Uterus (tissue), 4 donors: Measurements from ENCODE around the gene GATA3. TPM values are rescaled to one million over a fixed set of nuclear protein-coding genes. Genes with fewer than 3 reads are reported as not detected.

Source experiments
- DNase-seq, 2 donors: peaks; one replicate each; pipeline ENCODE4 v3.0.0-alpha.2; 2019 to 2020
- H3K27ac ChIP-seq, 2 donors: fragments of 200-600 bp; sonication (generic); 1 replicate in 1 of 2; 2 replicates in 1 of 2; pipeline ENCODE4 v1.5.1; 2016 to 2018
- H3K27me3 ChIP-seq, 2 donors: fragments of 200-600 bp; sonication (generic); one replicate each; pipeline ENCODE4 v1.5.1; 2018 to 2019; ENCODE audit warnings: control low read depth in 1 of 2
- H3K36me3 ChIP-seq, 2 donors: fragments of 200-600 bp; sonication (generic); one replicate each; pipeline ENCODE4 v1.5.1; 2019; ENCODE audit warnings: control low read depth in 1 of 2
- H3K4me1 ChIP-seq, 2 donors: fragments of 200-600 bp; sonication (generic); one replicate each; pipeline ENCODE4 v1.5.1; 2018 to 2019; ENCODE audit warnings: control low read depth in 1 of 2
- H3K4me3 ChIP-seq, 2 donors: fragments of 200-600 bp; sonication (generic); 1 replicate in 1 of 2; 2 replicates in 1 of 2; pipeline ENCODE4 v1.5.1; 2018 to 2019; ENCODE audit warnings: mild to moderate bottlenecking in 1 of 2
- H3K9me3 ChIP-seq, 2 donors: fragments of 200-600 bp; sonication (generic); one replicate each; pipeline ENCODE4 v1.5.1; 2019; ENCODE audit warnings: control low read depth in 1 of 2
- POLR2A ChIP-seq, 2 donors: fragments of 450-650 bp; IDR thresholded peaks; one replicate each; pipeline ENCODE4 v1.6.1; 2016; ENCODE audit warnings: antibody characterized with exemption in 2 of 2, mild to moderate bottlenecking in 1 of 2, moderate library complexity in 1 of 2
- intact Hi-C: fragments of 100-400 bp; cut with DNase I; formaldehyde crosslinking; loops from one replicate; pipeline ENCODE4 v1.15.1; 2023; ENCODE audit warnings: low total_unique reads
- total RNA-seq, 4 donors: library from RNA; depleted of rRNA in 3 of 4; stranded (reverse); fragments of >200 nt in 3 of 4; gene quantifications; one replicate each; pipeline versions ENCODE4 v1.1.0 to v1.2.4, GENCODE V29; 2014 to 2023
- TF ChIP-seq, protein P1 (sequence below), 4 experiments: fragments of 200-600 bp in 2 of 4; fragments of 450-650 bp in 2 of 4; sonication (generic) in 2 of 4; IDR thresholded peaks; one replicate each; pipeline ENCODE4 v1.5.1; 2016 to 2019; ENCODE audit warnings: antibody characterized with exemption in 4 of 4, mild to moderate bottlenecking in 2 of 4, moderate library complexity in 1 of 4
- donor health status: DM: yes; HTN: yes; CAD: no.

The GATA3 gene
- total RNA-seq, 4 donors from 2014 or later = 0.28 to 2.1 TPM; not detected in 2

DNA sequence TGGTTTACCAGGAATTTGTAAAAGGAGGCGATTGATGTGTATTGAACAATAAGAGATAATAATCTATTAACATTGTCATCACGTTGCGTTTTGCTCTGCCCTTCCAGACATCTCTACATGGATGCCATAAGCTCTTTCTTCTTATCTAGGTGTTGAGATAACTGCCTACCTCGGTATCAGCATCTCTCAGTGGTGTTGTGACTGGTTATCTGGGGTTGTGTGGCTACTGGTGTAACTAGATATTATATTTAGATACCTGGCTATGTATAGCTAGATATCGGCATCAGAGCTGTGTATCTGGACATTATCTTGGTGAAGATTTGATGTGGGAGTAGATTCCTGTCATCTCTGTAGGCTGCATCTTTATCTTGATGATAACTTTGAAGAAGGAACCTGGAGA, 17.2 kb downstream of the GATA3 start:
- H3K27ac ChIP-seq = no peak overlapping the region

DNA sequence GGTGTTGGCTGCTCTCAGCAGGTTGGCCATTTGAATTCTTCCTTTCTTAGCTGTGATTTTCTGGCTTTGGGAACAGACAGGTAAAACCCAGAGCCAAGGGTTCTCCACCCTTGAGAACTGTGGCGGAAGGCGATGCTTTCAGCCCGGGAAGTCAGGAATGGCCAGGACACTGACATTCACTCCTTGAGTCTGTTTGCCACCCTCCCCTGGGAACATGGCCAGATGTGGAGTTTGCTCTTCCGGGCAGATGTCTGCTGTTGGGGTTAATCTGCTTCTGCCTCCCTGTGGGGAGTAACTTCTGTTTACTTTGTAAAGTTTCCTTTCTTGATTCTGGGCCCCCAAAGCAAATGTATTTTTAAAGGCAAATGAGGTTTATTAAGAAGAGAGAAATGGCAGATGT, 17.7 kb downstream of the GATA3 start:
- Histone ChIP-seq H3K27me3 (no peaks in the 10 kb centered on the region), H3K4me1 (no peaks in the 10 kb centered on the region), H3K9me3 (no peaks in the 10 kb centered on the region), H3K4me3 (no peak overlapping the region), H3K27ac (no peak overlapping the region), H3K36me3 (no peaks in the 10 kb centered on the region)
- no peak for TF ChIP-seq POLR2A (IDR thresholded peaks at IDR 0.05)
- TF ChIP-seq, protein P1, sequence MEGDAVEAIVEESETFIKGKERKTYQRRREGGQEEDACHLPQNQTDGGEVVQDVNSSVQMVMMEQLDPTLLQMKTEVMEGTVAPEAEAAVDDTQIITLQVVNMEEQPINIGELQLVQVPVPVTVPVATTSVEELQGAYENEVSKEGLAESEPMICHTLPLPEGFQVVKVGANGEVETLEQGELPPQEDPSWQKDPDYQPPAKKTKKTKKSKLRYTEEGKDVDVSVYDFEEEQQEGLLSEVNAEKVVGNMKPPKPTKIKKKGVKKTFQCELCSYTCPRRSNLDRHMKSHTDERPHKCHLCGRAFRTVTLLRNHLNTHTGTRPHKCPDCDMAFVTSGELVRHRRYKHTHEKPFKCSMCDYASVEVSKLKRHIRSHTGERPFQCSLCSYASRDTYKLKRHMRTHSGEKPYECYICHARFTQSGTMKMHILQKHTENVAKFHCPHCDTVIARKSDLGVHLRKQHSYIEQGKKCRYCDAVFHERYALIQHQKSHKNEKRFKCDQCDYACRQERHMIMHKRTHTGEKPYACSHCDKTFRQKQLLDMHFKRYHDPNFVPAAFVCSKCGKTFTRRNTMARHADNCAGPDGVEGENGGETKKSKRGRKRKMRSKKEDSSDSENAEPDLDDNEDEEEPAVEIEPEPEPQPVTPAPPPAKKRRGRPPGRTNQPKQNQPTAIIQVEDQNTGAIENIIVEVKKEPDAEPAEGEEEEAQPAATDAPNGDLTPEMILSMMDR (IDR thresholded peaks at IDR 0.05) = no peak
- intact Hi-C loops = no loop called here
- DNase-seq = no peak

More for the DNA sequence above, 17.2 kb downstream of the GATA3 start:
- DNase-seq = no peak
- intact Hi-C loops = no loop called here
- Histone ChIP-seq H3K4me3 (no peak overlapping the region), H3K36me3 (no peaks in the 10 kb centered on the region), H3K4me1 (no peaks in the 10 kb centered on the region), H3K9me3 (no peaks in the 10 kb centered on the region), H3K27me3 (peaks cover 0 to 3% of the 10 kb centered on the region in 2 donors)
- TF ChIP-seq POLR2A (IDR thresholded peaks at IDR 0.05) = no peak
- TF ChIP-seq, protein P1 (IDR thresholded peaks at IDR 0.05) = no peak

DNA sequence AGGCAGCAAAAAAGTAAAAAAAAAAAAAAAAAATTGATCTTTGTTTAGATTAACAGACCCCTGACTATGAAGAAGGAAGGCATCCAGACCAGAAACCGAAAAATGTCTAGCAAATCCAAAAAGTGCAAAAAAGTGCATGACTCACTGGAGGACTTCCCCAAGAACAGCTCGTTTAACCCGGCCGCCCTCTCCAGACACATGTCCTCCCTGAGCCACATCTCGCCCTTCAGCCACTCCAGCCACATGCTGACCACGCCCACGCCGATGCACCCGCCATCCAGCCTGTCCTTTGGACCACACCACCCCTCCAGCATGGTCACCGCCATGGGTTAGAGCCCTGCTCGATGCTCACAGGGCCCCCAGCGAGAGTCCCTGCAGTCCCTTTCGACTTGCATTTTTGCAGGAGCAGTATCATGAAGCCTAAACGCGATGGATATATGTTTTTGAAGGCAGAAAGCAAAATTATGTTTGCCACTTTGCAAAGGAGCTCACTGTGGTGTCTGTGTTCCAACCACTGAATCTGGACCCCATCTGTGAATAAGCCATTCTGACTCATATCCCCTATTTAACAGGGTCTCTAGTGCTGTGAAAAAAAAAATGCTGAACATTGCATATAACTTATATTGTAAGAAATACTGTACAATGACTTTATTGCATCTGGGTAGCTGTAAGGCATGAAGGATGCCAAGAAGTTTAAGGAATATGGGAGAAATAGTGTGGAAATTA, 19.4 kb downstream of the GATA3 start:
- no peak overlapping the region for H3K27ac ChIP-seq
- no peaks in the 10 kb centered on the region for H3K9me3 ChIP-seq
- H3K27me3 ChIP-seq = peaks cover 0 to 3% of the 10 kb centered on the region in 2 donors
- TF ChIP-seq, protein P1 (IDR thresholded peaks at IDR 0.05) = no peak
- TF ChIP-seq POLR2A (IDR thresholded peaks at IDR 0.05) = no peak
- DNase-seq = no peak
- no peak overlapping the region for H3K4me3 ChIP-seq
- intact Hi-C loops = no loop called here
- no peaks in the 10 kb centered on the region for H3K36me3 ChIP-seq
- no peaks in the 10 kb centered on the region for H3K4me1 ChIP-seq

DNA sequence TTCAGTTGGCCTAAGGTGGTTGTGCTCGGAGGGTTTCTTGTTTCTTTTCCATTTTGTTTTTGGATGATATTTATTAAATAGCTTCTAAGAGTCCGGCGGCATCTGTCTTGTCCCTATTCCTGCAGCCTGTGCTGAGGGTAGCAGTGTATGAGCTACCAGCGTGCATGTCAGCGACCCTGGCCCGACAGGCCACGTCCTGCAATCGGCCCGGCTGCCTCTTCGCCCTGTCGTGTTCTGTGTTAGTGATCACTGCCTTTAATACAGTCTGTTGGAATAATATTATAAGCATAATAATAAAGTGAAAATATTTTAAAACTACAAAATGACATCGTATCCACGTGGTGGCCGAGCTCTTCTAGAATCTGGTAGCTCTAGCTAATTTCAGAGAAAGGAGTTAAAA, 20.4 kb downstream of the GATA3 start:
- H3K27me3 ChIP-seq = peaks cover 0 to 3% of the 10 kb centered on the region in 2 donors
- H3K36me3 ChIP-seq = no peaks in the 10 kb centered on the region
- intact Hi-C loops = no loop called here
- TF ChIP-seq, protein P1 (IDR thresholded peaks at IDR 0.05) = no peak
- TF ChIP-seq POLR2A (IDR thresholded peaks at IDR 0.05) = no peak
- H3K4me1 ChIP-seq = no peaks in the 10 kb centered on the region
- DNase-seq = no peak
- H3K4me3 ChIP-seq = no peak overlapping the region
- no peak overlapping the region for H3K27ac ChIP-seq
- no peaks in the 10 kb centered on the region for H3K9me3 ChIP-seq

DNA sequence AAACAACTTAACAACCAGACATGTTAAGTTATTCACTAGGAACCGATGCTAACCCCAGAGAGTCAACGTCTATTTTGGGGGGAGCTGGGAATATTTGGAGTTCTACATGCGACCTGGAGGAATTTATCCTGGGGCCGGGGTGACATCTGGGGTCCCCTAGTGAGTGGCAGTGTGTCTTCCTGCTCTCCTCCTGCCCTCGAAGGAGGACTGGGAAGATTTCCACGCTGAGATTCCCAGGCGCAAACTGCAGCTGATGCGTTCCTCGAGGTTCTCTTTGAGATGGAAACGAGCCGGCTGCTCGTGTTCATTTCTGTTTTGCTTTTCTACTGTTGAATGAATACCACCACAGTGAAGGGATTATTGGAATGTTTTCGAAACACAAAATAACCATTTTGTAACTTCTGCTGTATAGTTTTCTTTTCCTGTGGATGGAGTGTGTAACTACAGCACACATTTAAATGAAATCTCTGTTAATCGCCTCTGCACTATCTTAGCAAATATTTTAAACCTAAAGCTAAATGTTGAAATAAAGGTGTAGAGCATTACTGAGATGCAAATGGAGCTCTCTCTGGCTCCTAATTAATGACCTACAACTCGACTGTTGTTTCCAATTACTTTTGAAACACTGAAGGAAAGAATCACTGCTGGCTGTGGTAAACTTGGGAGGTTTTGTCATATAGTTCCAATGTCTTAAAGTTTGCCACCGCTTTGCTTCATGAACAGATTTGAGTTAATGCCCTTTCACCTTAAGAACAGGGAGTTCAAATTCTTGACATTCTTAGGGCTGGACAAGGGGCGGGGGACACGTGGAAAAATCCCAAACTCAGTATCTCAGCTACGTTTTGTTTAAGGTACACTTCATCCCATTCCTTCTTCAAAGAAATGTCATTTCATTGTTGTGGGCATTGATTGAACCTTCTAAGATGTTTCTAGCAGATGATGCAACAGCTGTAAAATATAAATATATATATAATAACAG, 21.1 kb downstream of the GATA3 start:
- H3K4me1 ChIP-seq = no peaks in the 10 kb centered on the region
- peaks cover 0 to 3% of the 10 kb centered on the region in 2 donors for H3K27me3 ChIP-seq
- H3K36me3 ChIP-seq = no peaks in the 10 kb centered on the region
- TF ChIP-seq, protein P1 (IDR thresholded peaks at IDR 0.05) = no peak
- TF ChIP-seq POLR2A (IDR thresholded peaks at IDR 0.05) = no peak
- no peaks in the 10 kb centered on the region for H3K9me3 ChIP-seq
- H3K4me3 ChIP-seq = no peak overlapping the region
- no peak overlapping the region for H3K27ac ChIP-seq
- intact Hi-C loops = no loop called here
- no peak for DNase-seq
